ENCODE data around the gene TFPT.
"Not testable (repeated sequence)": the region's sequence is repeated elsewhere in the genome, so short reads cannot be mapped to it uniquely, and the experiment has no call there.

Gene TFPT

DNA sequence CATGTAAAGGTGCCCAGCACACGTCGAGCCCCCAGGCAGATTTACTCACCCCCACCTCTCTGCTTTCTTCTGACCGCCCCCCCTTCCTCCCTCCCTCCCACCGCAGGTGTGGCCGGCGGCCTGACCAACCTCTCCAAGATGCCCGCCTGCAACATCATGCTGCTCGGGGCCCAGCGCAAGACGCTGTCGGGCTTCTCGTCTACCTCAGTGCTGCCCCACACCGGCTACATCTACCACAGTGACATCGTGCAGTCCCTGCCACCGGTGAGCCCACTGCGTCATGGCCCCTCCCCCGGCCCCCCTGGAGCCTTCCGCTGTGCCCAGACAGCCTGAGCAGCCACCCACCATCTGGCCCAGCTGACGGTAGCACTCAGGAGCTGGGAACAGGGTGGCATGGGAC lies 8.9 kb upstream of the TFPT start:
- in situ Hi-C loops (cut with MboI; ENCODE audit: low sequenced_read_pairs): no loop called here

DNA sequence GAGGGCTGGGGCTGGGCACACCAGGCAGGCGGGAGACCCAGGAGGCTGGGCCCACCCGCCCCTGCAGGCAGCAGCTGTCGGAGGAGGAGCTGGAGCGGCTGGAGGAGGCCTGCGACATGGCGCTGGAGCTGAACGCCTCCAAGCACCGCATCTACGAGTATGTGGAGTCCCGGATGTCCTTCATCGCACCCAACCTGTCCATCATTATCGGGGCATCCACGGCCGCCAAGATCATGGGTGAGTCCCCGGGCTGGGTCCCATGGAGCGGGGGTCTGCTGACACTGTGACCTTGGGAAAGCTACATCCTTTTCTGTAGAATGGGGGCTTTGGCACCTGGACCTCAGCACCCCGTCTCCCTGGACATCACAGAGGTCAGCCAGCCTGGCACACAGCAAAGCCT lies 8.2 kb upstream of the TFPT start:
- in situ Hi-C loops (cut with MboI; ENCODE audit: low sequenced_read_pairs): no loop called here

DNA sequence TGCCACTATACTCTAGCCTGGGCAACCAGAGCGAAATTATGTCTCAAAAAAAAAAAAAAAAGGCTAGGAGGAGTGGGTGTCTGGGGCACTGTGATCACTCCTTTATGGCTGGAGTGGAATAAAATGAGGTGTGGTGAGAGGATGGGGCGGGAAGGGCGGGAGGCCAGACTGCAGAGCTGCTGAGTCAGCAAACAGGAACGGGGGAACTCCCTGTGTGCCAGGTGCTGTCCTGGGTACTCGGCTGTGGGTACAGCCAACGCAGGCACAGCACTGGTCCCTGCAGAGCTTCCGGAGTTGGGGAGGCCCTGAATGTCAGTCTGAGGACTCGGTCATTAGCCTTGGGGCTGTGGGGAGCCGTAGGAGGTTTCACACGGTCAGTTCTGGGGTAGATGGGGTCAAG lies 5.8 kb upstream of the TFPT start:
- in situ Hi-C loops (cut with MboI; ENCODE audit: low sequenced_read_pairs): no loop called here

DNA sequence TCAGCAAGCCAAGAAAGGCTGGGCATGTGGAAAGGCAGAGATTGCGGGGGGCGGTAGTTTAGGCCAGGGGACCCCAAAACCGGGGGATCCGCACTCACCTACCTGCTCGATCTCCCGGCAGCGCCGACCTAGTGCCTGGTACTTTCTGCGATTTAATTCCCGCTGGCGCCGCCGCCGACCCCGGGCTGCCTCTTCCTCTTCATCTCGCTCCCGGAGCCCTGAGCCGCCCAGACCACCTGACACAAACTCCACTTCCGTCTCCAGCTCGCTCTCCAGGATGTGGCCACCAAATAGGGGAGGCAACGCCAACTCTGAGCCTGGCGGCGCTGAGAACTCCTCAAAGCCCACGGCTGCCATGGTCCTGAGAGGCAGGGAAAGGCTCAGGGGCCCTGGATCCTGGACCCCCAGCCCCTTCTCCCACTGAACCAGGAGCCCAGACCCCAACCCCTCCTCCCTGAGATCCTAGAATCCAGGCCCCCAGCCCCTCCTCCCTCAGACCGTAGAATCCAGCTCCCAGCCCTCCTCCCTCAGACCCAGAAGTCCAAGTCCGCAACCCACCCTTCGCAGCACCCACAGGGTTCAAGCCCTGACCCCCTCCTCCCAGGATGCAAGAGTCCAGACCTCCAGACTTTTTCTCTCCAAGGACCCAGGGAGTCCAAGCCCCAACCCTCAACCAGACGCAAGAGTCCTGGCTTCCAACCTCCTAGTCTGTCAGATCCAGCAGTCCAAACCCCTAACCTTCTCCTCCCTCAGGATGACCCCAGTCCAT lies 933 bp downstream of the TFPT start:
- in situ Hi-C loops (cut with MboI; ENCODE audit: low sequenced_read_pairs): no loop called here

DNA sequence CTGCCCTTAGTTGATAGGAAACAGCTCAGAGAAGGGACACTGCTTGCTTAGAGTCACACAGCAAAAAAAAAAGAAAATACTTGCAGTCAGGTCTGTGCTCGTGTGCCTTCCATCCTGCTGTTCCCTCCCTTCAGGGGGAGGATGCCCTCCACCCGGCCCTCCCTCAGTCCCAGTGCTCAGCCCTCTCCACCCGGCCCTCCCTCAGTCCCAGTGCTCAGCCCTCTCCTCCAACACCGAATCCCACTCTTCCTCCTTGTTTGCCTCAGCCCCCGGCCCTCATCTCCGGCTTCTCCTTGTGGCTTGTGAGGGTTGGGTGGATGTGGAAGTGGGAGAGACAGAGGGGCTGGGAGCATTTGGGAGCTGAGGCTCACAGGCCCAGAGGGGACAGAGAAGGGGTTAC lies 5.8 kb downstream of the TFPT start:
- in situ Hi-C loops (cut with MboI; ENCODE audit: low sequenced_read_pairs): no loop called here

DNA sequence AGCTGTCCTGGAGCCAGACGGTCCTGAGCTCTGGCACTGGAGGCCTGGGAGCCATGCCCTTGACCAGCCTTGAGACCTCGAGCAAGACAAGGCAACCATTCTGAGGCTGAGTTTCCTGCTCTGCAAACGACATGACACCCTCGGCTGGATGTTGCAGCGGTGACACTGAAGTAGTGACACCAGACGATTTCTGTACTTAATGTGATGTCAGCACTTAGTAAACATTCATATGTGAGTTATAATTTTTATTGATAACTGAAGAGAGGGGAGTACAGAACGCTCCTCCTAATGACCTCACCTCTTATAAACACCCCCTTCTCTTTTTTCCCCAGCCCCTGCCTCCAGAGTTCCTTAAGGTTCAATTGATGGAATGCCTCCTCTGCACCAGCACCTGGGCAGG lies 7.0 kb downstream of the TFPT start:
- in situ Hi-C loops (cut with MboI; ENCODE audit: low sequenced_read_pairs): no loop called here

DNA sequence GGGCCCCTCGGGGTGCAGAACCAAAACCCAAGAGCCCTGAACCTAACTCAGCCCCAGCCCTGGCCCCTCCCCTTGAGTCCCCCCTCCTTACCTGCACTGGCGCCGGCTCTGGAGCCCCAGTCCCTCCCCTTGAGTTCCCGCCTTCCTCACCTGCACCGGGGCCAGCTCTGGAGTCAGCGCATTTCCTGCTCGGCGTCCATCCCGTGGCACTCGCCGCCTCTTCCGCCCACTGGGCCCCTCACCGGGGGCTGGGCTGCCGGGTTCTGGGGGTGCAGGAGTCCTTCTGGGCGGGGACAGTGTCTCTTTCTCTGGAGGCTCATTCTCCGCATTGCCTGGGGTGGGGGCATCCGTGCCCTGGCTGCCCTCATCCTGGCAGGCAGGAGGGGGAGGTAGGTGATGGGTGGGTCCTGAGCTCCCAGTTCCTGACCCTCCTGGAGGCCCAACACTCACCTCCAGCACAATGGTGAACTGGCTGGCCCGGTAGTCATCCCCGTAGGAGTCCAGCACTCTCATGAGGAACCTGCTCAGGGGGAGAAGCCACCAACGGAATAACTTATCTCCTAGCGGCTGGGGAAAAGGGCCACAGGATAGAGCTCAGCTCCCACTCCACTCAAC lies 7.5 kb downstream of the TFPT start:
- in situ Hi-C loops (cut with MboI; ENCODE audit: low sequenced_read_pairs): no loop called here

DNA sequence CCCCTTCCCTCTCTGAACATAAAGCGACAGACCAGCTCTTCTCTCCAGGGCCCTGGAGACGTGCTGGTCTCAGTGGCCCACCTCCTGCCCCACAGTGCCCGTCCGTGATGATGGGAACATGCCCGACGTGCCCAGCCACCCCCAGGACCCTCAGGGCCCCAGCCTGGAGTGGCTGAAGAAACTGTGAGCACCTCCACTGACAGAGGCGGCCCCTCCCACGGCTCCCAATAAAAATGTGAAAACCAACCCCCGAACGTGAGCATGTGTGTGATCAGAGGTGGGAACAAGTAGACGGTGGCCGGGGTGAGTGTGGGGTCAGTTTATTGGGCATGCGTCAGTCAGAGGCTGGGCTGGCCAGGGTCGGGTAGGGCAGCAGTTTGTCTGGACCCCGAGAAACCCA lies 8.7 kb downstream of the TFPT start:
- in situ Hi-C loops (cut with MboI; ENCODE audit: low sequenced_read_pairs): no loop called here

DNA sequence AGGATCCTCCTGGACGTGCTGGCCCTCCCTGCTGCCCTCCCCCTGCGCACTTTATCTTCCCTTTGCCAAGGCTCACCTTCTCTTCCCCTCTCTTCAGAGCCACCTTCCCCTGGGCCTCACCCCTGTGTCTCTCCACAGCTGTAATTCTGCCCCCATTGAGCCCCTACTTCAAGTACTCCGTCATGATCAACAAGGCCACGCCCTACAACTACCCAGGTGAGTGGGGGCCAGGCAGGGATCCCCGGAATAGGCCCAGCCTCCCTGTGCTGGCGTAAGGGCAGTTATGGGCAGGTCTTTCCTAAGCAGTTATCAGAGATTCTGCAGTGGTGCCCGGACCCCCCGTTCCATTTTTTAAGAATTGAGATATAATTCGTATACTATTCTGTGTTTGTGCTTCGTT lies 9.7 kb downstream of the TFPT start:
- in situ Hi-C loops (cut with MboI; ENCODE audit: low sequenced_read_pairs): no loop called here

DNA sequence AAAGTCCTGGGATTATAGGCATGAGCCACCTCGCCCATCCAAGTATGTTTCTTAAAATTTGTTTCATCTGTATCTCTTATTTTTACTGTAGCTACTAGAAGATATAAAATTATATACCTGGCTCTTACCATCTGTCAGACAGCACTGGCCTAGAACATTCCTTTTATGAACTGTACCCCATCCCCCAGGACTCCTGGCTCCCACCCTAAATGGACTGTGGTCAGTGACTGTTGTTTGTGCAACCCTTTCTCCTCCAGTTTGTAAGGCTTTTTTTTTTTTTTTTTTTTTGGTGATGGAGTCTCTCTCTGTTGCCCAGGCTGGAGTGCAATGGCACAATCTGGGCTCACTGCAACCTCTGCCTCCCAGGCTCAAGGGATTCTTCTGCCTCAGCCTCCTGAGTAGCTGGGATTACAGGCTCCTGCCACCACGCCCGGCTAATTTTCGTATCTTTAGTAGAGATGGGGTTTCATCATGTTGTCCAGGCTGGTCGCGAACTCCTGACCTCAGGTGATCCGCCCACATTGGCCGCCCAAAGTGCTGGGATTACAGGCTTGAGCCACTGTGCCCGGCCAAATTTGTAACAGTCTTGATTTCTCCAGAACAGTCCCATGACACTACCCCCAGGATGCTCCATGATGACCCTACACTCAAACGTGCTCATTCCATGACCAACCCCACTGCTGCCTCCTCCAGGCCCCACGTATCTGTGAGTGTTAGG lies 10.3 kb downstream of the TFPT start:
- in situ Hi-C loops (cut with MboI; ENCODE audit: low sequenced_read_pairs): no loop called here

DNA sequence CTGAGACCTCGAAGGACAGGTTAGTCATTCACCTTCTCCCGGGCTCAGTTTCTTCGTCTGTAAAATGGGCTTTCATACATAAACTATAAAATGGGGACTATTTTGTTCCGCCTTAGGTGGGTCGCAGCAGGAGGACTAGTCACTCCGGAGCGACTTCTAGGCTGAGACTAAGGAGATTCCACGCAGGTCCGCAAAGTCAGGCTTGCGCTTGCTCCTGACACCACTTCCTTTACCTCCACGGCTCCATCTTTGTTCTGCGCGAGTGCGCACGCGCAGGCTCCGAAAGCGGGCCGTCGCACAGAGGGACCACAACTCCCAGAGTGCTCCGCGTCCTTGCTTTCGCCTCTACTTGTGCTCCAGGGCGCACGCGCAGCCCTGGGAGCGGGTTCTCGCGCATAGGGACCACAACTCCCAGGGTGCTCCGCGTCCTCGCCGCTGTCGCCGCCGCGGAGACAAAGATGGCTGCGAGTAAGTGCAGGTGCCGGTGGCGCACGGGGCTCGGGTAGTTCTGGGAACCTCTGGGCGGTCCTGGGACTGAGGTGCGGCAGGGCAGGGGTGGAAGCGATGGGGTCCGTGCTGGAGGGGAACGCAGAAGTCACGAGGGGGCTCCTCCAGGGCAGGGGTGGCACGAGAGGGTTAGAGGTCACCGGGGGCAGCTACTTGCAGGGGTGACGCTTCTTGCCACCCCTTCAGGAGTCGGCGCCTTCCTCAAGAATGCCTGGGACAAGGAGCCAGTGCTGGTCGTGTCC lies 12.9 kb downstream of the TFPT start, which contains the start of gene NDUFA3:
NDUFA3 (plus strand) TSS at position 435 of the 749 bp plus-strand sequence; CDS start at position 459, 24 bp downstream.
- in situ Hi-C loops (cut with MboI; ENCODE audit: low sequenced_read_pairs): no loop called here

DNA sequence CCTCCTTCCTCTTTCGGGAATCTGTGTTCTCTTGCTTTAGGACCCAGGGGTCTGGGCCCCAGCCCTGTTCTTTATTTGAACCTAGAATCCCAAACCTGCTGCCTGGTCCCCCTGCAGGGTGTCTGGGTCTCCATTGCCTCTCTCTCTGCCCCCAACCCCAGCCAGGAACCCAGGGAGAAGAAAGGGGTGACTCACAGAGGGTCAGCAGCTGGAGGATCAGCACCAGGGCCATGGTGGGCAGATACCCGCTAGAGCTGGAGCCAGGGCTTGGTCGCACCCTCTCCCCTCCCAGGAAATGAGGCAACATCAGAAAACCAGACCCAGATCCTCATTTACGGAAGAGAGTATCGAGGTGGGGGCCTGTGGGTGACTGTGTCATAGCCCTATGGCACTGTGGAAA lies 14.9 kb downstream of the TFPT start, which contains the start of gene OSCAR:
OSCAR (minus strand) TSS at position 243 of the 400 bp plus-strand sequence; CDS start at position 232, 11 bp downstream.
- in situ Hi-C loops (cut with MboI; ENCODE audit: low sequenced_read_pairs): no loop called here

DNA sequence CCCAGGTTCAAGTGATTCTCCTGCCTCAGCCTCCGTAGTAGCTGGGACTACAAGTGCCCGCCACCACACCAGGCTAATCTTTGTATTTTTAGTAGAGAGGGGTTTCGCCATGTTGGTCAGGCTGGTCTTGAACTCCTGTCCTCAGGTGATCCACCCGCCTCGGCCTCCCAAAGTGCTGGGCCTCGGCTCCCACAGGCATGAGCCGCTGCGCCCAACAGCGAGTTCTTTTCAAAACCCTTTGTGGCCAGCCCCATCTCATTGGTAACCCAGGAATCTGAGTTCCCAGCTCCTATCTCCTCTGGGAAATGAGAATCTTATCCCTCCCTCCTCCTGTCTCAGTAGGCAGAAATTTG lies 15.6 kb downstream of the TFPT start:
- in situ Hi-C loops (cut with MboI; ENCODE audit: low sequenced_read_pairs): not testable (repeated sequence)

DNA sequence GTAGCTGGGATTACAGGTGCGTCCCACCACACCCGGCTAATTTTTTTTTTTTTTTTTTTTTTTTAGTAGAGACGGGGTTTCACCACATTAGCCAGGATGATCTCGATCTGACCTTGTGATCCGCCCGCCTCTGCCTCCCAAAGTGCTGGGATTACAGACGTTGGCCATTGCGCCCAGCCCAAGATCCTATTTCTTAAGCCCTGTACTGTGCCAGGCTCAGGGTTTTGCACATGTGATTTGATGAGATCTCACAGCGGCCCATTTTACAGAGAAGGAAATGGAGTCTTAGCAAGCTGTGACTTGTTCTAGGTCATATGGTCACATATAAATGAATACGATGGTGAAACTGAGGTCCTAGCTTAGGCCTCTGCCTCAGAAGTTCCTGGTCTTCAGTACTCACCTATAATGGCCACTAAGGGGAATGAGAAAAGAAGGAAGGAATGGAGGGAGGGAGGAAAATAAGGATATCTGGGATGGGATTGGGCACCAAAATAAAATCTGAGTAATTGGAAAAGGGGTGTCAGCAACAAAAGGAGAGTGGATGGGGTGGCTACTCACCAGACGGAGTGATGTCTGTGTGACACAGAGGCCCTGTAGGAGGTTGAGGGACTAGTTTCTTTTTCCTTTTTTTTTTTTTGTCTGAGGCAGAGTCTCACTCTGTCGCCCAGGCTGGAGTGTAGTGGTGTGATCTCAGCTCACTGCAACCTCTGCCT lies 16.1 kb downstream of the TFPT start:
- in situ Hi-C loops (cut with MboI; ENCODE audit: low sequenced_read_pairs): no loop called here

DNA sequence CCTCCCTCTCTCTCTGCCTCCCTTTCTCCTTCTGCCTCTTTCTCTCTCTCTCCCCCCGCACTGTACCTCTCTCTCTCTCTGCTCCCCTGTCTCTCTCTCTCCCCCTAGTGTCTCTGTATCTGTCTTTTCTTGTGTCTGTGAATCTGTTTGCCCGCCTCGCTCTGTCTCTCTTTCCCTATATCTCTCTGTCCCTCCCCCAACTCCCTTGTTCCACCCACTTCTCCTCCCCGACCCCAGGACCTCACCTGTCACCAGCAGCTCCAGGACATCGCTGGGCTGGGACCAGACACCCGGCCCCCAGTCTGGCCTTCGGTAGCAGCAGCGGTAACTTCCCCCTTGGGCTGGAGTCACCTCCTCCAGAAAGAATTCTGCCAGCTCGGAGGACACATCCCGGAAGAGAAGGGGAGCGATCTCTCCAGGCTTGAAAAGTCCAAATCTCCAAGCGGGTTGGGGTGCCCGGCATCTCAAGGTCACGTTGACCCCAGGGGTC lies 18.8 kb downstream of the TFPT start:
- in situ Hi-C loops (cut with MboI; ENCODE audit: low sequenced_read_pairs): no loop called here

DNA sequence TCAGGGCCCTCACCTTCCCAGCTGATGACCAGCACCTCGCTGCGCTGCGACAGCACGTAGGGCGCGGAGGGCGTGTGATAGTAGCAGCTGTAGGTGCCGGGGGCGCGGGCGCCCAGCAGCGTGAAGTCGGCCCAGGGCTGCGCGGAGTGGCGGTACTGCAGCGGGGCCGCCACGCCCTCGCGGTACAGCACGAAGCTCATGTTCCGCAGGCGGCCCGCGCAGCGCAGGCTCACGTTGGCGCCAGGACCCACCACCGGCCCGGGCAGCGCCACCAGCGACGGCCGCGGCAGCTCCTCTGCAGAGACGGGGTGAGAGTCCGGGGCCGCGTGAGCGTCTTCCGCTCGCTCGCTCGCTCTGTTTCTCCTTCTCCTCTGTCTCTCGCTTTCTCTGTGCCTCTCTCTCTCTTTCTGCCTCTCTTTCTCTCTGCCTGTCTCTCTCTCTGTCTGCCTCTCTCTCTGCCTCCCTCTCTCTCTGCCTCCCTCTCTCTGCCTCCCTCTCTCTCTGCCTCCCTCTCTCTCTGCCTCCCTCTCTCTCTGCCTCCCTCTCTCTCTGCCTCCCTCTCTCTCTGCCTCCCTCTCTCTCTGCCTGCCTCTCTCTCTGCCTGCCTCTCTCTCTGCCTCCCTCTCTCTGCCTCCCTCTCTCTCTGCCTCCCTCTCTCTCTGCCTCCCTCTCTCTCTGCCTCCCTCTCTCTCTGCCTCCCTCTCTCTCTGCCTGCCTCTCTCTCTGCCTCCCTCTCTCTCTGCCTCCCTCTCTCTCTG lies 19.4 kb downstream of the TFPT start:
- in situ Hi-C loops (cut with MboI; ENCODE audit: low sequenced_read_pairs): not testable (repeated sequence)

DNA sequence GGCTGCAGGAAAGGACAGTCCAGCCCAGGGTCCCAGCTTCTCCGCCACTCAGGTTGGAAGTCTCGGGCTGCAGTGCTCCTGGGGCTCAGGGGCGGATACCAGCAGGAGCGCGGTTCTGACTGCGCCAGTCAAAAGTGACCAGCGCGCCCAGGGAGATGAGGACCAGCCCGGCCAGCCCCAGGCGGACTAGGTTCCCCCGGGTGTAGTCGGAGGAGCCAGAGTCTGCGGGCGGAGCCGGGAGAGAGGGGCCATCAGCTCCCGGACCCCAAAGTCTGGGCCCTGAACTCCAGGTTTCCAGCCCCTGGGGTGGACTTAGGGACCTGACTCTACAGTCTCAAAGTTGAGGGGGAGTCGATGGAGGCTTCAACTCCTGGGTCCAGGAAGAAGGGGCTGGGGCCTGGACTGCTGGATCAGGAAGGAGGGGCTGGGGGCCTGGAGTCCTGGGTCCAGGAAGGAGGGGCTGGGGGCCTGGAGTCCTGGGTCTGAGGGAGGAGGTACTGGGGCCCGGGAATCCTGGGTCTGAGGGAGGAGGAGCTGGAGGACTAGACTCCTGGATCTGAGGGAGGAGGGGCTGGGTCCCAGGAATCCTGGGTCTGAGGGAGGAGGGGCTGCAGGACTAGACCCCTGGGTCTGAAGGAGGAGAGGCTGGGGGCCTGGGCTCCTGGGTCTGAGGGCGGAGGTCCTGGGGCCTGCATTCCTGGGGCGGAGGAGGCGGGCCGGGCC lies 20.2 kb downstream of the TFPT start:
- in situ Hi-C loops (cut with MboI; ENCODE audit: low sequenced_read_pairs): no loop called here

DNA sequence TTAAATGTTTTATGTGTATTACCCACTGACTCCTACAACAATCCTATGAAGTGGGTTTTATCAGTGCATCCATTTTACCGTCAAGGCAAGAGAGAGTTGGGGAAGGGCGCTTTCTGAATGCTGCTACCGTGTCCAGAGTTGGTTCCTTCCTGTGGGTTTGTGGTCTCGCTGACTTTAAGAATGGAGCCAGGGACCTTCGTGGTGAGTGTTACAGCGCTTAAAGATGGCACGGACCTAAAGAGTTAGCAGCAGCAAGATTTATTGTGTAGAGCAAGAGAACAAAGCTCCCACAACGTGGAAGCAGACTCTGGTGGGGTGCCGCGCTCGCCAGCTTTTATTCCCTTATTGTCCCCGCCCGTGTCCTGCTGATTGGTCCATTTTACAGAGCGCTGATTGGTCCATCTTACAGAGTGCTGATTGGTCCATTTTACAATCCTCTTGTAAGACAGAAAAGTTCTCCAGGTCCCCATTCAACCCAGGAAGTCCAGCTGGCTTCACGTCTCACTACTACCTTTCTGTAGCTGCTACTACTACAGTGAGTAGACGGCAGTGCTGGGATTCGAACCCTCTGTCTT lies 20.9 kb downstream of the TFPT start:
- in situ Hi-C loops (cut with MboI; ENCODE audit: low sequenced_read_pairs): no loop called here

DNA sequence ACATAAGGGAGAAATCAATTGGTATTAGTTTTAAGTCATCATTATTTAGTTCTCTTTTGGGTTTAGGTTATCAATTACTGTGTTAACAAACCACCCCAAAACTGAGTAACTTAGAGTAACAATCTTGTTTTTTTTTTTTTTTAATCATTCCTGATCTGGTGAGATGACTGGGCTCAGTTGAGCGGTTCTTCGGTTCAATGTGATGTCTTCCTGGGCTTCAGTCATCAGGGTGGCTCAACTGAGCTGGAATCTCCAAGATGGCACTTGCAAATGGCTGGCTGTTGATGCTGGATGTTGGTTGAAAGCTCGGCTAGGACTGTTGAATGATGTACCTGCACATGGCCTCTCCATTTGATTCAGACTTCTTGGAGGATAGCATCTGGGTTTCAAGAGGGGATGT lies 31.0 kb downstream of the TFPT start:
- in situ Hi-C loops (cut with MboI; ENCODE audit: low sequenced_read_pairs): no loop called here

All from HL-60/S4 treated with phorbol 12-myristate 13-acetate at 8.2 ng/mL for 4 days and 3 days (cell line).